Astrocyte (in vitro differentiated cells and primary cell): ENCODE data around the gene TNNI2. TPM values are rescaled to one million over a fixed set of nuclear protein-coding genes. Genes with fewer than 3 reads are reported as not detected.
"Not testable (repeated sequence)": the region's sequence is repeated elsewhere in the genome, so short reads cannot be mapped to it uniquely, and the experiment has no call there.

Experiments used
- DNase-seq: peaks from one replicate; pipeline ENCODE4 v3.0.0-alpha.2; 2010; ENCODE audit warnings: low read depth
- FAIRE-seq: peaks from 2 replicates; lab custom pipeline; 2011; peaks lifted over from hg19 to GRCh38; lab: Jason Lieb, UNC
- H2AFZ ChIP-seq: 2 replicates; pipeline ENCODE4 v1.6.0; 2012; ENCODE audit warnings: low read depth, low read length, inconsistent platforms
- H3K27ac ChIP-seq: 2 replicates; pipeline ENCODE4 v1.5.1; 2011; ENCODE audit warnings: low read depth, low read length, inconsistent platforms
- H3K27me3 ChIP-seq: 2 replicates; pipeline ENCODE4 v1.6.0; 2011; ENCODE audit warnings: low read length, inconsistent platforms; ENCODE audit not compliant: insufficient read depth
- H3K36me3 ChIP-seq: 2 replicates; pipeline ENCODE4 v1.5.1; 2011; ENCODE audit warnings: low read length, inconsistent platforms; ENCODE audit not compliant: insufficient read depth
- H3K4me1 ChIP-seq: 2 replicates; pipeline ENCODE4 v1.5.1; 2011; ENCODE audit warnings: low read length, inconsistent platforms; ENCODE audit not compliant: insufficient read depth
- H3K4me2 ChIP-seq: 2 replicates; pipeline ENCODE4 v1.6.0; 2012; ENCODE audit warnings: low read length, inconsistent platforms
- H3K4me3 ChIP-seq: 2 replicates; pipeline ENCODE4 v1.5.1; 2011; ENCODE audit warnings: low read depth, mild to moderate bottlenecking, low read length, inconsistent platforms; ENCODE audit not compliant: insufficient read depth
- H3K79me2 ChIP-seq: 2 replicates; pipeline ENCODE4 v1.6.0; 2012; ENCODE audit warnings: mild to moderate bottlenecking, low read length, inconsistent platforms; ENCODE audit not compliant: insufficient read depth
- H3K9ac ChIP-seq: 2 replicates; pipeline ENCODE4 v1.6.0; 2012; ENCODE audit warnings: mild to moderate bottlenecking, low read length, inconsistent platforms
- H3K9me3 ChIP-seq: 2 replicates; pipeline ENCODE4 v1.5.1; 2012; ENCODE audit warnings: low read depth, mild to moderate bottlenecking, low read length, inconsistent platforms; ENCODE audit not compliant: insufficient read depth
- H4K20me1 ChIP-seq: 2 replicates; pipeline ENCODE4 v1.6.0; 2012; ENCODE audit warnings: low read length, inconsistent platforms; ENCODE audit not compliant: insufficient read depth
- H3K27ac Mint-ChIP-seq: one replicate; pipeline ENCODE4 v1.8.0; 2021; ENCODE audit warnings: mild to moderate bottlenecking, mixed read lengths; ENCODE audit not compliant: unreplicated experiment
- H3K27me3 Mint-ChIP-seq: one replicate; pipeline ENCODE4 v1.8.0; 2021; ENCODE audit warnings: low read depth, mixed read lengths; ENCODE audit not compliant: unreplicated experiment
- H3K36me3 Mint-ChIP-seq: one replicate; pipeline ENCODE4 v1.8.0; 2021; ENCODE audit warnings: low read depth, mixed read lengths; ENCODE audit not compliant: unreplicated experiment
- H3K4me1 Mint-ChIP-seq: one replicate; pipeline ENCODE4 v1.8.0; 2021; ENCODE audit warnings: low read depth, mixed read lengths; ENCODE audit not compliant: unreplicated experiment
- H3K4me3 Mint-ChIP-seq: one replicate; pipeline ENCODE4 v1.8.0; 2021; ENCODE audit warnings: mild to moderate bottlenecking, moderate library complexity, mixed read lengths; ENCODE audit not compliant: unreplicated experiment
- H3K9me3 Mint-ChIP-seq: one replicate; pipeline ENCODE4 v1.8.0; 2021; ENCODE audit warnings: mild to moderate bottlenecking, mixed read lengths; ENCODE audit not compliant: unreplicated experiment
- CTCF ChIP-seq: IDR thresholded peaks from 2 replicates; pipeline ENCODE4 v1.5.1; 2011; ENCODE audit warnings: low read depth, mild to moderate bottlenecking, inconsistent platforms, low read length, moderate library complexity; ENCODE audit not compliant: insufficient read depth
- EZH2 ChIP-seq: IDR thresholded peaks from 2 replicates; pipeline ENCODE4 v1.6.1; 2012; ENCODE audit warnings: mild to moderate bottlenecking, low read length, inconsistent platforms; ENCODE audit not compliant: insufficient read depth
- total RNA-seq: library from RNA; stranded (reverse); gene quantifications from 2 replicates; pipeline ENCODE4 v1.2.1, GENCODE V29; 2021

TNNI2 gene
- total RNA-seq, 1 donor from 2014 or later, result not detected

DNA sequence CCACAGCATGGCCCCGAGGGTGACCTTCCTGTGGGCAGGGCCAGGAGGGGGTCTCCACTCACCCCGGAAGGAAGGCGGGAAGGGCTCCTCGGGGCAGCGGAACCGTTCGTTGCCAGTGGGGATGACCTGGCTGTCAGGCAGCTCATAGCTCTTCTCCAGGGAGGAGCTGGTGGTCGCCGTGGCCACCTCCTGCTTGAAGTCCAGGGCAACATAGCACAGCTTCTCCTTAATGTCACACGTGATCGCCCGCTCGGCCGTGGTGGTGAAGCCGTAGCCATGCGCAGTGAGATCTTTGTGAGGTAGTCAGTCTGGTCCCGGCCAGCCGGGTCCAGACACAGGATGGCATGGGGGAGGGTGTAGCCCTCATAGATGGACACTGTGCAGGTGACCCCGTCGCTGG, 35.5 kb upstream of the TNNI2 start:
- no peak for TF ChIP-seq EZH2
- no peak for TF ChIP-seq CTCF
- no peak overlapping the region for H2AFZ ChIP-seq
- Mint-ChIP-seq H3K36me3 (no peaks in the 10 kb centered on the region), H3K27me3 (peaks cover 33% of the 10 kb centered on the region), H3K9me3 (no peaks in the 10 kb centered on the region), H3K27ac (no peak overlapping the region), H3K4me3 (no peak overlapping the region), H3K4me1 (no peaks in the 10 kb centered on the region)
- H3K4me3 ChIP-seq, result no peak overlapping the region
- no peak overlapping the region for H3K9ac ChIP-seq
- no peaks in the 10 kb centered on the region for H3K4me1 ChIP-seq
- no peaks in the 10 kb centered on the region for H3K9me3 ChIP-seq
- H3K4me2 ChIP-seq, result no peak overlapping the region
- no peaks in the 10 kb centered on the region for H3K79me2 ChIP-seq
- H3K36me3 ChIP-seq, result no peaks in the 10 kb centered on the region
- H4K20me1 ChIP-seq, result no peaks in the 10 kb centered on the region
- no peak overlapping the region for H3K27ac ChIP-seq
- DNase-seq, result no peak
- FAIRE-seq, result no peak
- H3K27me3 ChIP-seq, result peaks cover 2% of the 10 kb centered on the region

DNA sequence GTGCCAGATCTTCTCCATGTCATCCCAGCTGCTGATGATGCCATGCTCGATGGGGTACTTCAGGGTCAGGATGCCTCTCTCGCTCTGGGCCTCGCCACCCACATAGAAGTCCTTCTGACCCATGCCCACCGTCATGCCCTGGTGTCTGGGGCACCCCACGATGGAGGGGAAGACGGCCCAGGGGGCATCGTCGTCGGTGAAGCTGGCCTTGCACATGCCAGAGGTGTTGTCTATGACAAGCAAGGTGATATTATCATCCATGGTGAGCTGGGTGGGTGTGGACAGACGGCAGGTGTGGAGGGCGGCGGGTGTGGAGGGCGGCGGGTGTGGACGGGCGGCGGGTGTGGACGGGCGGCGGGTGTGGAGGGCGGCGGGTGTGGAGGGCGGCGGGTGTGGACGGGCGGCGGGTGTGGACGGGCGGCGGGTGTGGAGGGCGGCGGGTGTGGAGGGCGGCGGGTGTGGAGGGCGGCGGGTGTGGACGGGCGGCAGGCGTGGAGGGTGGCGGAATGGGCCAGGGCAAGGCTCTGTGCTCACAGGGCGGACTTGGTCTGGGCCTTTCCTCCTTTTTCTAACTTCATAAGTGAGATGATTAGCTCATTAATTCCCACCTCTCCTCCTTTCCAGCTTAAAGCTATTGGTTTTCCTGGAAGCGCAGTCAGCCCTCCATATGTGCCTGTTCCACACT, 34.8 kb upstream of the TNNI2 start:
- FAIRE-seq, H3K9ac ChIP-seq: not testable (repeated sequence)
- peaks cover 33% of the 10 kb centered on the region for H3K27me3 Mint-ChIP-seq

DNA sequence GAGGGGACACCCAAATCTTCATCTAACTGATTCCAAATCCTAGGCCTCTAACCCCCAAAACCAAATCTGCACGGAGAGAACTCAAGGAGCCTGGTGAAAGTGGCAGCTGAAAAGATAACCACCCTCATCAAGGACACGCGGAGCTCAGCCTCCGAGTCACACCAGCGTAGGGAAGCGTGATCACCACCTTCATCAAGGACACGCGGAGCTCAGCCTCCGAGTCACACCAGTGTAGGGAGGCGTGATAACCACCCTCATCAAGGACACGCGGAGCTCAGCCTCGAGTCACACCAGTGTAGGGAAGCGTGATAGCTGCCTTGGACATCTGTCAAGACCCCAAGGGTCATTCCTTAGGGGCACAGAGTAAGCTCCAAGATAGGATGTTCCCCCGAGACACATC, 33.3 kb upstream of the TNNI2 start:
- Histone ChIP-seq H3K9ac (no peak overlapping the region), H2AFZ (no peak overlapping the region), H3K9me3 (no peaks in the 10 kb centered on the region), H4K20me1 (no peaks in the 10 kb centered on the region), H3K36me3 (no peaks in the 10 kb centered on the region), H3K4me3 (no peak overlapping the region), H3K27ac (no peak overlapping the region), H3K79me2 (no peaks in the 10 kb centered on the region), H3K4me2 (no peak overlapping the region), H3K27me3 (peaks cover 2% of the 10 kb centered on the region), H3K4me1 (no peaks in the 10 kb centered on the region)
- TF ChIP-seq EZH2 (no peak), CTCF (no peak)
- no peak for FAIRE-seq
- Mint-ChIP-seq H3K36me3 (no peaks in the 10 kb centered on the region), H3K9me3 (no peaks in the 10 kb centered on the region), H3K27ac (no peak overlapping the region), H3K27me3 (peaks cover 40% of the 10 kb centered on the region), H3K4me3 (no peak overlapping the region), H3K4me1 (no peaks in the 10 kb centered on the region)
- DNase-seq, result no peak

More for the DNA sequence above, 34.8 kb upstream of the TNNI2 start:
- H4K20me1 ChIP-seq, H2AFZ ChIP-seq, H3K4me1 ChIP-seq, H3K4me3 ChIP-seq, DNase-seq, H3K4me3 Mint-ChIP-seq, H3K4me1 Mint-ChIP-seq, H3K9me3 ChIP-seq, H3K4me2 ChIP-seq, H3K27me3 ChIP-seq, H3K27ac ChIP-seq, H3K36me3 Mint-ChIP-seq, H3K36me3 ChIP-seq, H3K79me2 ChIP-seq, H3K9me3 Mint-ChIP-seq, H3K27ac Mint-ChIP-seq: not testable (repeated sequence)
